ENCODE measurements around the gene TMEM163. TPM values are rescaled to one million over a fixed set of nuclear protein-coding genes. Genes with fewer than 3 reads are reported as not detected.

TMEM163 gene
- polyA plus RNA-seq, 1 donor from 2014 or later: 3.5 TPM

GRCh38 chr2:134420259-134420658 is 298.5 kb downstream of the TMEM163 start:
- no peaks in the 10 kb centered on the region for H3F3A ChIP-seq (ENCODE audit: insufficient read depth, low read length, poor library complexity, severe bottlenecking)
- H3K27ac ChIP-seq (ENCODE audit: low read length): peak overlapping the region; percentile 66
- peak overlapping the region; percentile 41 for H3K9ac ChIP-seq (ENCODE audit: low read length)
- H3K27me3 ChIP-seq (ENCODE audit: insufficient read depth, low read depth, low read length): no peaks in the 10 kb centered on the region
- H3K79me2 ChIP-seq (replicated peaks; ENCODE audit: insufficient read depth, low read length): no peaks in the 10 kb centered on the region
- no peak overlapping the region for H2AFZ ChIP-seq (ENCODE audit: low read depth, low read length)
- peak overlapping the region; percentile 27 for H3K4me3 ChIP-seq (ENCODE audit: low read length)
- H4K20me1 ChIP-seq (ENCODE audit: insufficient read depth): no peaks in the 10 kb centered on the region
- peak overlapping the region; percentile 58 for H3K4me2 ChIP-seq (ENCODE audit: low read length)
- no peaks in the 10 kb centered on the region for H3K9me2 ChIP-seq (ENCODE audit: insufficient read depth, low read length)
- no peaks in the 10 kb centered on the region for H3K36me3 ChIP-seq (ENCODE audit: insufficient read depth, low read length)
- no peaks in the 10 kb centered on the region for H3K9me3 ChIP-seq (ENCODE audit: low read length)
- TF ChIP-seq MXI1 (conservative IDR thresholded peaks at IDR 0.05; ENCODE audit: poor library complexity, severe bottlenecking) (no peak), EP300 (conservative IDR thresholded peaks at IDR 0.05; ENCODE audit: poor library complexity, severe bottlenecking) (no peak), RAD21 (conservative IDR thresholded peaks at IDR 0.05) (no peak), CTCF (IDR thresholded peaks at IDR 0.05; ENCODE audit: poor library complexity, severe bottlenecking) (no peak), POLR2AphosphoS5 (IDR thresholded peaks at IDR 0.05) (no peak), SMC3 (conservative IDR thresholded peaks at IDR 0.05; ENCODE audit: poor library complexity) (no peak), EZH2 (IDR thresholded peaks at IDR 0.05; ENCODE audit: borderline replicate concordance, insufficient read depth, low read length, poor library complexity, severe bottlenecking) (no peak), TAF1 (IDR thresholded peaks at IDR 0.05; ENCODE audit: low read depth) (no peak)

- TF ChIP-seq MXI1 (conservative IDR thresholded peaks at IDR 0.05; ENCODE audit: poor library complexity, severe bottlenecking): no peak
- no peak for TF ChIP-seq REST (IDR thresholded peaks at IDR 0.05; ENCODE audit: borderline replicate concordance)
- no peak for TF ChIP-seq TAF1 (IDR thresholded peaks at IDR 0.05; ENCODE audit: low read depth)
- peak; percentile 30 for TF ChIP-seq EP300 (conservative IDR thresholded peaks at IDR 0.05; ENCODE audit: poor library complexity, severe bottlenecking)
- no peak for TF ChIP-seq EZH2 (IDR thresholded peaks at IDR 0.05; ENCODE audit: borderline replicate concordance, insufficient read depth, low read length, poor library complexity, severe bottlenecking)
- peak; percentile 38 for TF ChIP-seq POLR2AphosphoS5 (IDR thresholded peaks at IDR 0.05)
- Histone ChIP-seq H3K4me3 (ENCODE audit: low read length) (no peak overlapping the region), H3K9me2 (ENCODE audit: insufficient read depth, low read length) (no peaks in the 10 kb centered on the region), H3K4me2 (ENCODE audit: low read length) (no peak overlapping the region), H3K27ac (ENCODE audit: low read length) (peak overlapping the region; percentile 66), H3K27me3 (ENCODE audit: insufficient read depth, low read depth, low read length) (no peaks in the 10 kb centered on the region), H2AFZ (ENCODE audit: low read depth, low read length) (no peak overlapping the region), H3K9me3 (ENCODE audit: low read length) (no peaks in the 10 kb centered on the region), H3K79me2 (replicated peaks; ENCODE audit: insufficient read depth, low read length) (no peaks in the 10 kb centered on the region), H4K20me1 (ENCODE audit: insufficient read depth) (no peaks in the 10 kb centered on the region), H3K36me3 (ENCODE audit: insufficient read depth, low read length) (no peaks in the 10 kb centered on the region), H3K9ac (ENCODE audit: low read length) (no peak overlapping the region), H3F3A (ENCODE audit: insufficient read depth, low read length, poor library complexity, severe bottlenecking) (no peaks in the 10 kb centered on the region)
These were observed 300.7 kb downstream of the TMEM163 start for GRCh38 chr2:134417968-134418582.
